HCT116 (cell line): ENCODE data around the gene ATG14.

Experiments used
- CEBPB ChIP-seq: IDR thresholded peaks from 2 replicates; pipeline ENCODE4 v1.6.1; 2012; ENCODE audit warnings: low read depth
- CTCF ChIP-seq, 3 experiments: fragments of 200-600 bp in 1 of 3; sonication (generic) in 1 of 3; IDR thresholded peaks in 2 of 3; conservative IDR thresholded peaks in 1 of 3; 2 replicates each; pipeline ENCODE4 v1.5.1; 2012 to 2017; ENCODE audit warnings: low read depth in 2 of 3, low read length in 2 of 3, antibody characterized with exemption in 1 of 3, borderline replicate concordance in 1 of 3, control low read depth in 1 of 3, mild to moderate bottlenecking in 1 of 3, mixed read lengths in 1 of 3, mixed run types in 1 of 3, moderate library complexity in 1 of 3; ENCODE audit not compliant: insufficient read depth in 1 of 3
- EZH2 ChIP-seq: fragments of 200-600 bp; sonication (generic); IDR thresholded peaks from 2 replicates; pipeline ENCODE4 v1.6.1; 2017; ENCODE audit warnings: antibody characterized with exemption, mixed run types
- EZH2phosphoT487 ChIP-seq: fragments of 200-600 bp; IDR thresholded peaks from 2 replicates; pipeline ENCODE4 v1.6.1; 2018; ENCODE audit warnings: antibody characterized with exemption, borderline replicate concordance
- MAX ChIP-seq: IDR thresholded peaks from 2 replicates; pipeline ENCODE4 v1.6.1; 2012
- POLR2A ChIP-seq: IDR thresholded peaks from 2 replicates; pipeline ENCODE4 v1.7.0; 2011; ENCODE audit warnings: borderline replicate concordance; ENCODE audit not compliant: insufficient read depth, insufficient read length; ENCODE audit errors: extremely low read depth
- REST ChIP-seq: IDR thresholded peaks from 2 replicates; pipeline ENCODE4 v1.6.1; 2012; ENCODE audit warnings: low read depth
- SRF ChIP-seq: IDR thresholded peaks from 2 replicates; pipeline ENCODE4 v1.6.1; 2012; ENCODE audit warnings: low read depth
- TCF7L2 ChIP-seq: IDR thresholded peaks from 2 replicates; pipeline ENCODE4 v1.7.0; 2011; ENCODE audit warnings: borderline replicate concordance, inconsistent platforms; ENCODE audit not compliant: insufficient read depth, insufficient read length; ENCODE audit errors: extremely low read depth
- ZNF274 ChIP-seq: fragments of 200-500 bp; sonication (Bioruptor generic); IDR thresholded peaks from 2 replicates; pipeline ENCODE4 v1.6.1; 2014; ENCODE audit warnings: mild to moderate bottlenecking, low read depth, low read length, inconsistent platforms

- TF ChIP-seq CTCF (IDR thresholded peaks at IDR 0.05 in 2 of 3, conservative IDR thresholded peaks at IDR 0.05 in 1 of 3; ENCODE audit: borderline replicate concordance in 1 of 3, insufficient read depth in 1 of 3, low read depth in 2 of 3, low read length in 2 of 3) (no peak), TCF7L2 (no peak), POLR2A (no peak), MAX (no peak), EZH2 (no peak), CEBPB (no peak), SRF (no peak), REST (no peak), EZH2phosphoT487 (no peak), ZNF274 (no peak)
These were observed 84.5 kb downstream of the ATG14 start for GRCh38 chr14:55327179-55327578.
